ENCODE measurements around the gene NUAK2.

The NUAK2 gene

DNA sequence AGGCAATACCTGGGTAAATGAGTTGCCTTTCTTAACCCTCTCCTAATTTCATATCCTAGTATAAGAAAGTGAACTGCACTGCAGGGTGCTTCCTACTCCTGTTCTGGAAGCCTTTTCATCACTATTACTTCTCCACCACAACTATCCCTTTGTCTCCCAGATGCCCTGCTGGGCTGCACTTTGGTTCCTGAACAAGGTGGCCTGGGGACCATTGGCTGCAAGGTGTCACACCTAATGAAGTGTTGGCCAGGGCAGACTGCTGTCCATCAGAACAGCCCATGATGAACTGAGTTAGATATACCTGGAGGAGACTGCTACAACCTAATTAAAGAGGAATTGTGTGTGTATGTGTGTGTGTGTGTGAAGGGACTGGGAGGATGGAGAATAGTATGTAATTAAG lies 37.0 kb upstream of the NUAK2 start:
- TF ChIP-seq, protein P1, sequence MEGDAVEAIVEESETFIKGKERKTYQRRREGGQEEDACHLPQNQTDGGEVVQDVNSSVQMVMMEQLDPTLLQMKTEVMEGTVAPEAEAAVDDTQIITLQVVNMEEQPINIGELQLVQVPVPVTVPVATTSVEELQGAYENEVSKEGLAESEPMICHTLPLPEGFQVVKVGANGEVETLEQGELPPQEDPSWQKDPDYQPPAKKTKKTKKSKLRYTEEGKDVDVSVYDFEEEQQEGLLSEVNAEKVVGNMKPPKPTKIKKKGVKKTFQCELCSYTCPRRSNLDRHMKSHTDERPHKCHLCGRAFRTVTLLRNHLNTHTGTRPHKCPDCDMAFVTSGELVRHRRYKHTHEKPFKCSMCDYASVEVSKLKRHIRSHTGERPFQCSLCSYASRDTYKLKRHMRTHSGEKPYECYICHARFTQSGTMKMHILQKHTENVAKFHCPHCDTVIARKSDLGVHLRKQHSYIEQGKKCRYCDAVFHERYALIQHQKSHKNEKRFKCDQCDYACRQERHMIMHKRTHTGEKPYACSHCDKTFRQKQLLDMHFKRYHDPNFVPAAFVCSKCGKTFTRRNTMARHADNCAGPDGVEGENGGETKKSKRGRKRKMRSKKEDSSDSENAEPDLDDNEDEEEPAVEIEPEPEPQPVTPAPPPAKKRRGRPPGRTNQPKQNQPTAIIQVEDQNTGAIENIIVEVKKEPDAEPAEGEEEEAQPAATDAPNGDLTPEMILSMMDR (IDR thresholded peaks at IDR 0.05) = no peak

DNA sequence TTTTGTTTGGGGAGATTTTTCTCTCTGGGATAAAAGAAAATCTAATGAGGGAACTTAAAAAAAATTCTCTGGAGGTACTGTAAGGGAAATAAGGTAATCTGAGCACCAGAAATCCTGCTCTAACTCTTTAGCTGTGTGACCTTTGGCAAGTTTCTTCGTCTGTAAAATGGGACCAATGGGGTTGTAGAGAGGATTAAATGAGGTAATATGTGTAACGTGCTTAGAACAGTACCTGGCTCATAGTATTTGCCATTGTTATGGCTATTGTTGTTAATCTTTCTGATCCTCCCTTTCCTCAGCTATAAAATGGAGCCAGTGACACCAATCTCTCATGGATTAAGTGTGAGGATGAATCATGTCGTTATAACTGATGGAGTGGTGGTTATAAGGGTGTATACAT lies 36.0 kb upstream of the NUAK2 start:
- TF ChIP-seq, protein P1 (IDR thresholded peaks at IDR 0.05) = no peak

DNA sequence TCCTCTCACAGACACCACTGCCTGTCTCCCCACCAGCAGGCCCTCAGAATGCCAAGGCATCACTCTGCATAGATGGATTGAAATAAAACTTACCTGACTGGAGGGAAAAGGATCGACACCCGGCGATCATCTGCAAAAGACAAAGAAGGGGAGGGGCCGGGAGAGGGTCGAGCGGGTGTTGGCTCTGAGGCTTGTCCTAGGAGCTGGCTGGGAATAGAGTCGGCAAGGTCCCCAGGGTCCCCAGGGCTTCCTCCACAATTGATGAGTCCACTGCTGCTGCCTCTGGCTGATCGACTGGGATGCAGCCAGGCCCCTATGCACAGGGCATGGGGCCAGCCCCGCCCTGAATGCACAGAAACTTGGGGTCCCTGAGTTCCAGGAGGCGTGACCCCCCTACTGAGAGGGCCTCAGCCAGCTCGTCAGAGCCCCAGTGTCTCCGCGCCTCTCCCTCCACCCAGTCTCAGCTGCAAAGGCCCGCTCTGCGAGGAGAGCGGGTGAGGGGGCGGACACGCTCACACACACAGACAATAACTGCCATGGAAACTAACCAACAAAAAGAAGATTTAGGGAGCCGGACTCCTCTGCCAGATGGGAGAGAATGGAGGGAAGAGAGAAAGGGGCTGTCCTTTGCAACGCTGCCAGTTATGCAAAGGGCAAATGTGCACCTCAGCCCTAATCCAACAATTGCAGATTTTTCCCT lies 35.0 kb upstream of the NUAK2 start, which contains the start of gene KLHDC8A:
KLHDC8A (minus strand) TSS at position 483 of the 700 bp plus-strand sequence. CDS start 13,318 bp downstream, outside the sequence.
- TF ChIP-seq, protein P1 (IDR thresholded peaks at IDR 0.05) = no peak

DNA sequence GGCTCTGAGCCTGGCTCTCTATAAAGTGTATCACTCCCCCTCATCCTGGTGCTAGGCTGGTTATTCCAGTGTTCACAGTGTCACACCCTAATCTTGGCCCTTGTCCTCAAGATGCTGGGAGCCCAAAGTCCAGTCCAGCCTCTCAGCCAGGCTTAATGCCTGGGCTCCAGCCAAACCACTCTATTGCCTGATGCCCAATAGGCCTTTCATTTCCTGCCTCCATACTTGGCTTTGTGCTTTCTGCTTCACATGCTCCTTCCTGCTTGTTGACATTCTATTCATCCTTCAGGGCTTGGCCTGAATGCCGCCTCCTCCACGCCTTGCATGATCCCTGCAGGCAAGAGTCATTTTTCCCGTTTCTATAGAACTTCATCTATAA lies 33.5 kb upstream of the NUAK2 start:
- TF ChIP-seq, protein P1 (IDR thresholded peaks at IDR 0.05) = no peak

DNA sequence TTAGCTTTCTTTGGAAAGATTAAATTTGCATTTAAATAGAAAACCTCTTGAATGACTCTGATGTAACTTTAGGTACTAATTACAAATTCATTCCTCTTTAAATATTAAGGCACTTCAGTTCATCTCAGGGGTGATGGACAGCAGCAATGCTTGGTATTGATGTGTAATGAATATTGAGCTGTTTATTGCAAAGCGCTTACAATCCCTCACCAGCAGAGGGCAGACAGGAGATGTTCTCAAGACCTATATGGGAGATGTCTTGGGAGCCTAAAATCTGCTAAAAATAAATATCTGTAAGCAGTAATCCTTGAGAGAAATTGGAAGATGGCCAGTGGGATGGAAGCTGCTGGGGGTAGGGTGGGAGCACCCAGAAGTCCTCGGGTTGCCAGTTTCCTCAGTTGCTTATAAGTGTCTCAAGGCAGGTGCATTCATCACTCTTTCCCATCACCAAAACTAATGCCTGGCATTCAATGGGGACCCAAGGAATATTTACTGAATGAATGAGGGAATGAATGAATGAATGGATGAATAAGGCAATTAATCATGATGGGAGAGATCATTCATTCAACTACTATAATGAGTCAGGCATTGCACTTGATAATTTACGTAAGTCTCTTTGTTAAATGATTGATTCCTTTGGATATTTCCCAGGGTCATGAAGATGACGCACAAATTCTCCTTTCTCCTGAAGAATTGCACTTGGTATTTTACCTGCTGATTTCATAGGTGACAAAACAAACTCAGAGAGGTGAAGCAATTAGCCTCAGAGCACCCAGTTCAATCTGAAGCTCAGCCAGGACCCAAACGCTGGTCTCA lies 32.9 kb upstream of the NUAK2 start:
- TF ChIP-seq, protein P1 (IDR thresholded peaks at IDR 0.05) = peak; percentile 95

DNA sequence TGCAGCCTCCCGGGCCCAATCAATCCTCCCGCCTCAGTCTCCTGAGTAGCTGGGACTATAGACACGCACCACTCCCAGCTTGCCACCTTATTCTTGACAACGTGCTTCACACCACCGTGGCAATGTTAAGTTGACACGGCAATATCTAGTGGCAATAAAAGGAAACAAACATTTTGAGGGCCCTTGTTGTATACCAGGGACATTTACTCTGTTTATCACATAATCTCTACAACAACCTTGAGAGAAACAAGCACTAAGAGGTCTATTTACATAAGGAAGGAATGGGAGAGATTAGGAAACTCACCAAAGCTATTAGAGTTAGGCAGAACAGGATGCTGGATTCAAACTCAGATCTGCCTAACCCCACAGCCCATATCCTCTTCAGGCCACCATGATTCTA lies 32.1 kb upstream of the NUAK2 start:
- TF ChIP-seq, protein P1 (IDR thresholded peaks at IDR 0.05) = no peak

DNA sequence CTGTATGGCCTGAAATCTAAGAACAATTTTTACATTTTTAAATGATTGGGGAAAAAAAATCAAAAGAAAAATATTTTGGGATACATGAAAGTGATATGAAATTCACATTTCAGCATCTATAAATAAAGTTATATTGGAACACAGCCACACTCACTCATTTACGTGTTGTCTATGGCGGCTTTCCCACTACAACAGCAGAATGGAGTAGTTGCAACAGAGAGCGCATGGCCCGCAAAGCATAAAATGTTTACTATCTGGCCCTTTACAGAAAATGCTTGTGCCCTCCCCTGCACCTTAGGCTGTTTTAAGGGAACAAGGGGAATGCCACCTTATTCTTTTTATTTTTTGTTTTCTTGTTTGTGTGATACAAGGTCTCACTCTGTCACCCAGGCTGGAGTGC lies 31.6 kb upstream of the NUAK2 start:
- TF ChIP-seq, protein P1 (IDR thresholded peaks at IDR 0.05) = no peak
